GM19438 (cell line): ENCODE measurements around the gene ALDH3A2.
"Not testable (repeated sequence)": the region's sequence is repeated elsewhere in the genome, so short reads cannot be mapped to it uniquely, and the experiment has no call there.

Source experiments
- ATAC-seq: cut with Tn5 transposase; IDR thresholded peaks from one replicate; pipeline ENCODE4 v1.9.1; 2021; ENCODE audit warnings: low read depth; ENCODE audit not compliant: unreplicated experiment

Gene ALDH3A2

GRCh38 chr17:19649274-19649541 lies 657 bp downstream of the ALDH3A2 start:
- ATAC-seq = no peak

- no peak for ATAC-seq
Measured at GRCh38 chr17:19650826-19651225, 2.3 kb downstream of the ALDH3A2 start.

GRCh38 chr17:19651451-19652238 lies 3.1 kb downstream of the ALDH3A2 start:
- no peak for ATAC-seq

- ATAC-seq = no peak
Measured at GRCh38 chr17:19652595-19652994, 4.0 kb downstream of the ALDH3A2 start.

GRCh38 chr17:19654342-19654886 lies 5.9 kb downstream of the ALDH3A2 start:
- ATAC-seq = no peak

GRCh38 chr17:19654896-19655295 lies 6.3 kb downstream of the ALDH3A2 start:
- ATAC-seq = no peak

GRCh38 chr17:19656336-19656735 lies 7.8 kb downstream of the ALDH3A2 start:
- ATAC-seq = no peak

- ATAC-seq = no peak
Measured at GRCh38 chr17:19656851-19657581, 8.5 kb downstream of the ALDH3A2 start.

- no peak for ATAC-seq
Measured at GRCh38 chr17:19659366-19660177, 11.0 kb downstream of the ALDH3A2 start.

- ATAC-seq = no peak
Measured at GRCh38 chr17:19660219-19660870, 11.8 kb downstream of the ALDH3A2 start.

- no peak for ATAC-seq
Measured at GRCh38 chr17:19661121-19661520, 12.6 kb downstream of the ALDH3A2 start.

GRCh38 chr17:19663097-19663496 lies 14.5 kb downstream of the ALDH3A2 start:
- ATAC-seq = no peak

GRCh38 chr17:19664136-19664820 lies 15.7 kb downstream of the ALDH3A2 start:
- ATAC-seq = no peak

- no peak for ATAC-seq
Measured at GRCh38 chr17:19664821-19665181, 16.2 kb downstream of the ALDH3A2 start.

GRCh38 chr17:19669680-19670079 lies 21.1 kb downstream of the ALDH3A2 start:
- ATAC-seq = not testable (repeated sequence)

GRCh38 chr17:19670908-19671307 lies 22.4 kb downstream of the ALDH3A2 start:
- ATAC-seq = no peak

- no peak for ATAC-seq
Measured at GRCh38 chr17:19671433-19671832, 22.9 kb downstream of the ALDH3A2 start.

GRCh38 chr17:19672009-19672750 lies 23.6 kb downstream of the ALDH3A2 start:
- no peak for ATAC-seq

GRCh38 chr17:19673623-19674022 lies 25.1 kb downstream of the ALDH3A2 start:
- ATAC-seq = no peak
